HL-60/S4 treated with retinoic acid at 250 ng/mL for 4 days and 3 days (cell line): Measurements from ENCODE around the gene SNX12.
"Not testable (repeated sequence)": the region's sequence is repeated elsewhere in the genome, so short reads cannot be mapped to it uniquely, and the experiment has no call there.

Experiments used
- in situ Hi-C: fragments of 300-500 bp; cut with MboI; formaldehyde crosslinking; loops from 2 replicates; pipeline ENCODE4 v1.7.0; 2022; ENCODE audit warnings: low sequenced_read_pairs

The SNX12 gene

GRCh38 chrX:71095033-71095432 lies 26.9 kb upstream of the SNX12 start:
- in situ Hi-C loops, result no loop called here

GRCh38 chrX:71091263-71091662 lies 23.1 kb upstream of the SNX12 start:
- in situ Hi-C loops, result no loop called here

GRCh38 chrX:71085900-71086299 lies 17.8 kb upstream of the SNX12 start:
- in situ Hi-C loops, result no loop called here

- in situ Hi-C loops, result no loop called here
These were observed 14.7 kb upstream of the SNX12 start for GRCh38 chrX:71082822-71083221.

- in situ Hi-C loops, result no loop called here
These were observed 14.1 kb upstream of the SNX12 start for GRCh38 chrX:71082124-71082647.

GRCh38 chrX:71081330-71082123 lies 13.4 kb upstream of the SNX12 start:
- in situ Hi-C loops, result no loop called here

- in situ Hi-C loops, result no loop called here
These were observed 2.4 kb upstream of the SNX12 start for GRCh38 chrX:71070531-71070930.

GRCh38 chrX:71067712-71068043 lies 456 bp downstream of the SNX12 start:
- in situ Hi-C loops, result no loop called here

GRCh38 chrX:71067089-71067488 lies 1.0 kb downstream of the SNX12 start:
- in situ Hi-C loops, result no loop called here

GRCh38 chrX:71060127-71060526 lies 8.0 kb downstream of the SNX12 start:
- in situ Hi-C loops, result no loop called here

- in situ Hi-C loops, result no loop called here
These were observed 10.1 kb downstream of the SNX12 start for GRCh38 chrX:71057848-71058530.

GRCh38 chrX:71056867-71057266 lies 11.3 kb downstream of the SNX12 start:
- in situ Hi-C loops, result no loop called here

- in situ Hi-C loops, result no loop called here
These were observed 14.9 kb downstream of the SNX12 start for GRCh38 chrX:71053217-71053621.

- in situ Hi-C loops, result no loop called here
These were observed 15.4 kb downstream of the SNX12 start for GRCh38 chrX:71052721-71053120.

- in situ Hi-C loops, result not testable (repeated sequence)
These were observed 20.2 kb downstream of the SNX12 start for GRCh38 chrX:71047891-71048290.

GRCh38 chrX:71017396-71017939 lies 50.7 kb downstream of the SNX12 start:
- in situ Hi-C loops, result no loop called here
